ENCODE data around the gene ELOVL5.
"Not testable (repeated sequence)": the region's sequence is repeated elsewhere in the genome, so short reads cannot be mapped to it uniquely, and the experiment has no call there.

Gene ELOVL5

GRCh38 chr6:53328375-53328774 is 20.4 kb downstream of the ELOVL5 start:
- no peak for DNase-seq (ENCODE audit: low read depth in 2 of 2)

DNA sequence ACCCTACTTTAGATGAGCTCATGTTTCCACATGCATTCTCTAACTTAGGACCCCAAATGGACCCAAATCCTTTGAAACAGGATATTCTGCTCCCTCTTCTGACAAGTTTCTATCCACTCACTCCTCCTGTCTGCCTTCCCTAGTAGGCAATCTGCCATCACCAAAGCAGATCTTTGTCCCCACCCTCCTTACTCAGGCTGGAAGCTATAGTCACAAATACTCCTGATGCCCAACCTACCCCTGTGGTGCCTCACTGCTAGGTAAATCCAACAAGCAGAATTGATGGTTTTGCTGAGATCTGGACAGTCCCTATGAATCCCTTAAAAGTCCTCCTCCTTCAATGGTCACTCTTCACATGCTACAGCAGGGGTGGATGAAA is 21.7 kb downstream of the ELOVL5 start:
- no peak for DNase-seq (ENCODE audit: low read depth in 2 of 2)

DNA sequence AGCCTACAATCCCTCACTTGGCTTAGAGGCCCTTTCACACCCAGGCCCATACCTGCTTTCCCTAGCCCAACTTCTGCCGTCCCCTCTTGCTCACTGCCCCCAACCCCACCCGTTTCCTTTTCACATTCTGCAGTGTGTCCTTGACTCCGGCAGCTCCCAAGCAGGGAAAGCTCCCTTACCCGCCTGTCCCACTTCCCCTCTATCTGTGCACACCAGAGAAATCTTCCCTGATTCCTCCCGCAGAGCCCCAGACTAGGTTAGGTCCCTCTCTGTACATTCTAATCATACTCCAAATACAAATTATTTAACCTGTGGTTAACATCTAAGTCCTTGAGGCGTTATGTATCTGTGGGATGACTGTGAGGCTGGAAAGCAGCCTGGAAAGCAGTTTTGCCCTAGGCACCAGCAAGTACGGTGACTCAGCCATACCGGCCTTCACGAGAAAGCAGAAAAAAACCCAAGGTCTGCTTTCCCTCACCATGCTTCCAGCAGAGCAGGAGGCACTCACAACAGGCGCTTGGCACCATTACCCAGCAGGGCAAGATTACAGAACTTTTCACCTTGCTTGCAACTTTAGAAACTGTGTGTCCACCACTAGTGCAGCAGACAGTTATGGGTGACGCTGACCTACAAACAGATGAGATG is 22.3 kb downstream of the ELOVL5 start:
- no peak for DNase-seq (ENCODE audit: low read depth in 2 of 2)

GRCh38 chr6:53325785-53326184 is 23.0 kb downstream of the ELOVL5 start:
- DNase-seq (ENCODE audit: low read depth in 2 of 2), result no peak

GRCh38 chr6:53322188-53323029 is 26.3 kb downstream of the ELOVL5 start:
- DNase-seq (ENCODE audit: low read depth in 2 of 2), result no peak

- no peak for DNase-seq (ENCODE audit: low read depth in 2 of 2)
These were observed 27.0 kb downstream of the ELOVL5 start for GRCh38 chr6:53321701-53322100.

DNA sequence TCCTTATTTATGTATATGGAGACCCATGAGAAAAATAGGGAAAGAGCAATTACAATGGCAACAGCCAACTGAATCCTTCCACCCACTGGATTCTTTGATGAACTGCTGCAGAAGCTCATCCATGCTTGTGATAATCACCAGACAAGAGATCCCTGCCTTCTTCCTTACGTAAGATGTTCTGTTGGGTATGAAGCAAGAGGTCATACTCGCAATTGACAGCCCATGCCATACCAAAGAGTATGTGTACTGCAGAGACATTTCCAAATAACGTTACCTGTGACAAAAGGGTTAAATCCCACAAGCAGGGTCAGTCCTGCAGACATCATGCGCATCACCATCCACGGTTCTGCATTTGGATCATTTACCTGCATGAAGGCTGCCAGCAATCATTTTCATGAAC is 27.8 kb downstream of the ELOVL5 start:
- DNase-seq (ENCODE audit: low read depth in 2 of 2), result no peak

- no peak for DNase-seq (ENCODE audit: low read depth in 2 of 2)
These were observed 30.3 kb downstream of the ELOVL5 start for GRCh38 chr6:53318429-53318828.

DNA sequence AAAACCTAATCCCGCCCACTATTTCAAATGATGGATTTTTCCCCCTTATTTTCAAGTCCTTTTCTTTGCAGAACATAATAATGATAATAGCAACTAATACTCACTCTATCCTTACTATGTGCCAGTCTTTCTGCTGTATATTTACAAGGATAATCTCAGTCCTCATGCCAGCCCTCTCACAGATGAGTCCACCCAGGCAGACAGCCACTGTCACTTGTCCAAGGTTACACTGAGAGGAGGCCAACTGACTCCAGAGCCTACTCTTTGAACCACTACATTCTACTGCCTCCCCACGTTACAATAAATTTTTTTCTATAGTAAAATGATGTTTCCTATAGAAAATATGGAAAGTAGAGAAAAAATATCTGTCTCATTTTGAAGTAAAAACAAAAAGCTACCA is 30.9 kb downstream of the ELOVL5 start:
- no peak for DNase-seq (ENCODE audit: low read depth in 2 of 2)

- not testable (repeated sequence) for DNase-seq (ENCODE audit: low read depth in 2 of 2)
These were observed 31.5 kb downstream of the ELOVL5 start for GRCh38 chr6:53317299-53317698.

- no peak for DNase-seq (ENCODE audit: low read depth in 2 of 2)
These were observed 32.6 kb downstream of the ELOVL5 start for GRCh38 chr6:53316142-53316541.

GRCh38 chr6:53315086-53315724 is 33.5 kb downstream of the ELOVL5 start:
- no peak for DNase-seq (ENCODE audit: low read depth in 2 of 2)

DNA sequence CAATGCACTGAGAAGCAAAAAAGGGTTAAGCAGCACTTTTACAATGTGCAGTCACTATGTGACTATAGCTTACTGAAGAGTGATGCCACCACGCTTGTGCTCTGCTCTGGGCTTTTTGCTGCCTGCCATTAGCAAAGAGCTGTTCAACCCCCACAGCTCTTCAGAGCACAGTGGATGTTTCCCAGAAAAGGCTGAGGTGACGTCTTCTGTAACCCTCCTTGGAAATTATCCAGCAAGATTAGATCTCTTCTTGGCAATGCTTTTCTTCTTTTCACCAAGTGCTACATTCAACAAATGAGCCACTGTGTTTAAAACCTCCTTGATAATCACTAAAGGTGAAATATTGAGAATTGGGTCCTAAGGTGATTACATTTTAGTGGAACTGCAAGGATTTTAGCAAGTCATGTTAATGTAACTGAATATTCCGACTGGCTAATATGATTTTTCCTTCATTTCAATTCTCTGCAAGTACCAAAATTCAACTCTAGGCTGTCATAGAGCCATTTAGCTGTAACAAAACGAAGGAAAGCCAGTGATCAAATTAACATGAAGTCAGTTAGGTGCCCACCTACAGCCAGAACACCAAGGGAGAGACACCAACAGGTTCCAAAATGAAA is 34.9 kb downstream of the ELOVL5 start:
- DNase-seq (ENCODE audit: low read depth in 2 of 2), result no peak

GRCh38 chr6:53312355-53312754 is 36.4 kb downstream of the ELOVL5 start:
- no peak for DNase-seq (ENCODE audit: low read depth in 2 of 2)

DNA sequence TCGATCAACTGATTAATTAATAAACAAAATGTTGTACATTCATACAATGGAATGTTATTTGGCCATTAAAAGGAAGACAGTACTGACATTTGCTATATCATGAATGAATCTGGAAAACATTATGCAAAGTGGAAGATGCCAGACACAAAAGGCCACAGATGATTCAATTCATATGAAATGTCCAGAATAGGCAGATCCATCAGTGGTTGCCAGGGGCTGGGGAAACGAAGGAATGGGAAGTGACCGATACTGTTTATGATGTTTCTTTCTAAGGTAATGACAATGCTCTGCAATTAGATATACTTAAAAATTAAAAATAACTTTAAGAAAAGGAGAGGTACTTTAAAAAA is 37.2 kb downstream of the ELOVL5 start:
- no peak for DNase-seq (ENCODE audit: low read depth in 2 of 2)

GRCh38 chr6:53310771-53311585 is 37.8 kb downstream of the ELOVL5 start:
- no peak for DNase-seq (ENCODE audit: low read depth in 2 of 2)

DNA sequence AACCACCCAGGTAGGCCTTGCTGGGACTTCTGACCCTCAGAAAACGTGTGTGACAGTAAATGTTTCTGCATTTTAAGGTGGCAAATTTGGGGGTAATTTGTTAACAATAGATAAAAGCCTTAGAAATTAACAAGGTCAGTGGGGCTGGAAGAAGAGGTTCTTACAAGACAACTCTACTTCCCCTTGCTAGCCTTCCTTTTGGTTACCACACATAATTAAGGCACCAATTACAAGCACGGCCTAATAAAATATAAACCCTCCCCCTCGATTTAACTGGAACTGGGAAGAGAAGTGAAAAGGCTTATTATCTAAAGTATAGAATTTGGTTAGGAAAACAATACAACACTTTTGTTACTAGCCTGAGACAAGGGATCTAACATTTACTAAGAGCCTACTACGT is 38.8 kb downstream of the ELOVL5 start:
- no peak for DNase-seq (ENCODE audit: low read depth in 2 of 2)

DNA sequence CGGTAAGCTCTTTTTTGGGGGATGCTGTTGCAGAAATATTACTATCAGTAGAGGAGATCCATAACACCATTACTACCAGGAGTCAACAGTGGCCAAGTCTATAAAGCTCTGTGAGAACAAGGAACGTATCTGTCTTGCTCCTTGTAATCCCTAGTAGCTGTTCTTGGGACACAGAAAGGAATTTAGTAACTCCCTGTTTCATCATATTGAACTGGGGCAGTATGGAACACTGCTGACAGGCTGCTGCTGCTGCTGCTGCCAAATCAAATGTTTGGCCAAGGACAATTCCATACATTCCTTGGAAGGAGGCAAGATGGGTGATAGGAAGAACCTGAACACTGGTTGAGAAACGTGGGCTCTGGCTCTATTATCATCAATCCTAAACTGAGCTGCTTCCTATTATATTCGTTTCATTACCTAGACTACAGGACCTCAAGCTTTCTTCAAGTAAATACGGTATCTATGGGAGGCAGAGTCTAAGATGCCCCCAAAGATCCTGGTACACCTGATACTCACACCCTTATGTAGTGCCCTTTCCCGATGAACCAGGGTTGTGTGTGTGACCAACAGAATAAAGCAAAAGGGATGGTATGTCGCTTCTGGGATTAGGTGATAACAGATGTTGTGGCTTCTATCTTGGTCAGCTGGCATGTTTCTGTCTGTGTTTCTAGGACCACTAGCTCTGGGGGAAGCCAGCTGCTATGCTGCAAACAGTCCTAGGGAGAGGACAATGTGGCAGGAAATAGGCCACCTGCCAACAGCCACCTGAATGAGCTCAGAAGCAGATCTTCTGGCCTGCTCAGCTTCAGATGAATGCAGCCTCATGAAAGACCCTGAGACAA is 39.5 kb downstream of the ELOVL5 start:
- DNase-seq (ENCODE audit: low read depth in 2 of 2), result no peak

GRCh38 chr6:53306819-53307347 is 41.9 kb downstream of the ELOVL5 start:
- peak in 1 of 2 donors; percentile 39 for DNase-seq (ENCODE audit: low read depth in 2 of 2)

GRCh38 chr6:53306217-53306616 is 42.5 kb downstream of the ELOVL5 start:
- DNase-seq (ENCODE audit: low read depth in 2 of 2), result not testable (repeated sequence)

Measured in stimulated activated CD4-positive, alpha-beta T cell treated with anti-CD3 and anti-CD28 coated beads, Interleukin-4, amount 100 ng/mL, for 48 hours (primary cell).